HG03460 (cell line): ENCODE measurements around the gene NPAS4.
"Not testable (repeated sequence)": the region's sequence is repeated elsewhere in the genome, so short reads cannot be mapped to it uniquely, and the experiment has no call there.

Experiments used
- ATAC-seq: cut with Tn5 transposase; IDR thresholded peaks from one replicate; pipeline ENCODE4 v1.9.1; 2021; ENCODE audit not compliant: unreplicated experiment

NPAS4 gene

DNA sequence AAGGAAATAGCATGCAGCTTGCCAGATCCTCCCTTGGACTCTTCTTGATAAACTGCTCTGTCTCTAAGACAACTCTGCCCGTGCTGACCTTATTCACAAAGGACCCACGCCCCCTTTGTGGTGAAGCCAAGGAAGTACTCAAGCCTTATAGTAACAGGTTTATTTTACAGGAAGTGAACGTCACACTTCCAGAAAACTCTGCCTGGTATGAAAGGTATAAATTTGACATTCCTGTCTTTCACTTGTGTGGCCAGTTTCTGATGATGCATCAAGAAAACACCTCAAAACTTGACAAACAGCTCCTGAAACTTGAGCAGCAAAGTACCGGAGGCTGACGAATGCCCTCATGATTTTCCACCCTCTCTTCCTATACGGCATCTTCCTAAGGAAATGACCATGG is 33.4 kb downstream of the NPAS4 start:
- no peak for ATAC-seq

- ATAC-seq: no peak
These were observed 34.0 kb downstream of the NPAS4 start for GRCh38 chr11:66454828-66455227.

- no peak for ATAC-seq
These were observed 37.0 kb downstream of the NPAS4 start for GRCh38 chr11:66457826-66458225.

- ATAC-seq: no peak
These were observed 38.4 kb downstream of the NPAS4 start for GRCh38 chr11:66459138-66459778.

DNA sequence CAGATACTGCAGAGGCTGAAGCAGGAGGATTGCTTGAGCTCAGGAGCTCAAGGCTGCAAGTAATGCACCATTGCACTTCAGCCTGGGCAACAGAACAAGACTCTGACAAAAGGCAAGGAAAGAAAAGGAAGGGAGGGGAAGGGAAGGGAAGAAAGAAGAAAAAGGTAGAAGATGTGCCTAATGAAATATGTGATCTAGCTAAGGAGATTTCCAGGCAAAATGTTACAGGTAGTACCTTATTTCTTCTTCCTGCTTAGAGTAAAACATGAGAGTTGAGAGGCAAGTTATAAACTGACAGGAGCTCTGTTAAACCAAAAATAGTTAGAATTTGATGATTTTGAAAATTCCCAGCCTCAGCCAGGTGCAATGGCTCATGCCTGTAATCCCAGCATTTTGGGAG is 41.2 kb downstream of the NPAS4 start:
- no peak for ATAC-seq

DNA sequence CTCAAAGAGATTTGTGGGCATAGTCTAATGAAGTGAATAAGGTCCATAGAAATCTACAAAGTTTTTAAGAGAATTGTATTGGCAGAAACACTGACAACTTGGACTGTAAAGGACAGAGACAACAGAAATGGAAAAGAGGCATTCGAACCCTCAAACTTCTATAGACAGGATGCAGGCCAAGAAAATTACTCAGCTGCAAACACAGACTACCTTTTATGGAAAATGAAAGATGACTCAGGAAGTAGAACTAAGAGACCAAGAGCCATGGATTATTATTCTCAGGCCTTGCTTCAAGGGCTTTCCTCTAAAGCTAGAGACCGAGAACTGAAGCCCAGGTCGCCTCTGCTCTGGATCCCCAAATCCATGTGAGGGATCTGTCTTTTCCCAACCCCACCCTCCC is 42.1 kb downstream of the NPAS4 start:
- ATAC-seq: no peak

- ATAC-seq: not testable (repeated sequence)
These were observed 43.3 kb downstream of the NPAS4 start for GRCh38 chr11:66464116-66464515.

- no peak for ATAC-seq
These were observed 44.1 kb downstream of the NPAS4 start for GRCh38 chr11:66464916-66465315.

DNA sequence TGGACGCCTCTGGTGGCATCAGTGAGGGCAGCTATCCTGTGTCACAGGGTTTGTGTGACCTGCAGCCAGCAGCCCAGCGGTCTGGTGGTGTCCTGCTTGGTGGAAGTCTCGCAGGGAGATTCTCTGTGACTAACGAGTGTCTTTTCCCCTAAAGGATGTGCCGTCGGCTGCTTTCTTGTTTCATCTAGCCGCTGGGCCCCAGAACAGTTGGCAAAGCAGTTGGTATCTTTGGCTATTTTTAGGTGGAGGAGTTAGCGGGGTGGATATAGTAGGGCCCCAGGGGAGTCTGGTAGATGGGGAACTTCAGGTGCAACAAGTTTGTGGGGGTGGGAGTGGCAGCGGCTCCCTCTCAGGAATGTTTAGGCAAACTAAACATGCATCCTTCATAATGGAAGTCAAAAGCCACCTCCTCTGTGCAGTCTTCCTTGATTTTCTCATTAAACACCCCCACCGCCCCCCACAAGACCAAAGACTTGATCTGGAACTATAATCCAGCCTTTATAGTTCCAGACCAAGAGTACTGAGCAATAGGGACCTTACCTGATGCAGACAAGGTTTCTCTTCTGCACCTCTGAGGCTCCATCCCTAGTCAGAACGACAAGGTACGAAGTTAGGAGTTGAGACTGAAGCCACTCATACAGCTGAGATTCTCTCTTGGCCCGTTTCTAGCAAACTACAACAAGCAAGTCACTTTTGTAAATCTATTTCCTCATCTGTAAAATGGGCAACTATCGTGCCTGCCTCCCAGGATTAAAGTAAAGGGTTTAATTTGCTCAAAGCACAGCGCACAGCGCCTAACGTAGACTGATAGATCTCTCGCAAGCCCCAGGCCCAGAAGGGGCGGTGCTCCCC is 44.8 kb downstream of the NPAS4 start:
- no peak for ATAC-seq

GRCh38 chr11:66466225-66467033 is 45.6 kb downstream of the NPAS4 start, which contains the start of gene PELI3:
TSS of gene PELI3 (plus strand) at chr11:66466905. CDS start at chr11:66468129, 1,224 bp downstream.
- ATAC-seq: peak; percentile 80

- ATAC-seq: peak; percentile 17
These were observed 46.3 kb downstream of the NPAS4 start for GRCh38 chr11:66467034-66467659.

DNA sequence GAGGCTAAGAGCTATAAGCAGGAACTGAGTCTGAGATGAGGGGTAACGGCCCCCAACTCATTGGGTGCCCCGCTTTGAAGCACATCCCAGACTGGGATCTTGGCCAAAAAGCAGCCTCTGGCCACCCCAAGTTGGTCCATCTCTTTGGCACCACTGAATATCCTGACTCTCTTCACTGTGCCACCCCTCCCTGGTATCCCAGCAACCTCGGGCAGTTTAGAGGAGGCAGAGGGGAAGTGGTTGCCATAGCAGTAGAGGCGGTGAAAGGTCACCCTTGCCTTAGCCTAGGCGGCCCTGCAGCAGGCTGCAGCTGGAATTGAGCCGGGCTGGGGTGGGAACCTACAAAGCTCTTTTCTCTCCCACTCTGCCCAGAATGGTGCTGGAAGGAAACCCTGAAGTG is 46.9 kb downstream of the NPAS4 start:
- no peak for ATAC-seq

- ATAC-seq: no peak
These were observed 47.9 kb downstream of the NPAS4 start for GRCh38 chr11:66468691-66469090.

DNA sequence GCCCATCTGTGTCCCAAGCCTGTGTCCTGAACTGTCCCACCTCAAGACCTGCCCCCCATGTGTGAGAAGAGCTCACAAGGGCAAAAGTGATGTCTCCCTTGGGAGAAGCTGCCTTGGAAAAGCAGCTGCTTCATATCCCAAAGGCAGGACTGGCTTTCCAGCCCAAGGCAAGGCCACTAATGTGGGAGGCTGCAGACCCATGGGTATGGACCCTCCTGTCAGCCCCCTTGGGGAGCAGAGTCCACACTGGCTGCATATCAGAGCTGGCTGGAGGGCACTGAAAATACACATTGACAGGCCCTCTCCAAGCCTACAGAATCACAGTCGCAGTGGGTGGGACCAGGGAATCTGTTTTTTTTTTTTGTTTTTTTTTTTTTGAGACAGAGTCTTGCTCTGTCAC is 48.6 kb downstream of the NPAS4 start:
- no peak for ATAC-seq

DNA sequence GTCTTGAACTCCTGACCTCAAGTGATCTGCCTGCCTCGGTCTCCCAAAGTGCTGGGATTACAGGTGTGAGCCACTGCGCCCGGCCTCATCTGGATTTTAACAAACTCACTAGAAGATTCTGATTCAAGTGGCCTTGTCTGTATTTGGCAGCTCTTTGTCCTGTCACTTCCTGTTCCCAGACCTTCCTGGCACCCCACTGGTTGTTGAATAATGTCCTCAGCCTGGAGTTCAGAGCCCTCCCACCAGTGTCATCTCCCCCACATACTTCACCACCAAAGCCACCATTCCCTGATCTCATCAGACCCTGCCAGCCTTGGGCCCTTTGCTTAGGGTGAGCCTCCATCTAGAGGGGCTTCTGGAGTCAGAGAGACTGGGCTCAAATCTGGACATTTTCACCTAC is 49.2 kb downstream of the NPAS4 start:
- ATAC-seq: no peak

DNA sequence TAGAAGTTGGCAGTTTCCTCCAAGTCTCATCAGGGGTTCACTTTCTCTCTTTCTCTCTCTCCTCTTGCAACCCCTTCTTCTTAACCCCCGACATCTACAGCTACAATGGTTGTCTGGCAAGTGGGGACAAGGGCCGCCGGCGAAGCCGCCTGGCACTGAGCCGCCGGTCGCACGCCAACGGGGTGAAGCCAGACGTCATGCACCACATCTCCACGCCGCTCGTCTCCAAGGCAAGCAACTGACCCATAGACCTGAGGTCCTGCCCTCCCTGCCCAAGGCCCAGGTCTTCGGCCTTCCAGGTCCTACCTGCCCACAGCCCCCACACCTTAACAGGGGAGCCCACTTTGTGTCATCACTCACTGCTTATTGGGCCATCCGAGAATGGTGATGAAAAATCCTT is 50.3 kb downstream of the NPAS4 start:
- ATAC-seq: no peak

GRCh38 chr11:66472054-66472453 is 51.2 kb downstream of the NPAS4 start:
- ATAC-seq: no peak

GRCh38 chr11:66473167-66473566 is 52.3 kb downstream of the NPAS4 start:
- no peak for ATAC-seq

GRCh38 chr11:66473608-66474515 is 53.0 kb downstream of the NPAS4 start:
- no peak for ATAC-seq
